PC-9 (cell line): Measurements from ENCODE around the gene RPS29.

Experiments used
- EZH2 ChIP-seq: fragments of 200-600 bp; sonication (generic); IDR thresholded peaks from 2 replicates; pipeline ENCODE4 v1.8.0; 2017; ENCODE audit warnings: antibody characterized with exemption, low read depth
- TF ChIP-seq, protein P1 (sequence below): fragments of 200-600 bp; sonication (generic); conservative IDR thresholded peaks from 2 replicates; pipeline ENCODE4 v1.6.1; 2017; ENCODE audit warnings: mixed run types, antibody characterized with exemption, mild to moderate bottlenecking, moderate library complexity

DNA sequence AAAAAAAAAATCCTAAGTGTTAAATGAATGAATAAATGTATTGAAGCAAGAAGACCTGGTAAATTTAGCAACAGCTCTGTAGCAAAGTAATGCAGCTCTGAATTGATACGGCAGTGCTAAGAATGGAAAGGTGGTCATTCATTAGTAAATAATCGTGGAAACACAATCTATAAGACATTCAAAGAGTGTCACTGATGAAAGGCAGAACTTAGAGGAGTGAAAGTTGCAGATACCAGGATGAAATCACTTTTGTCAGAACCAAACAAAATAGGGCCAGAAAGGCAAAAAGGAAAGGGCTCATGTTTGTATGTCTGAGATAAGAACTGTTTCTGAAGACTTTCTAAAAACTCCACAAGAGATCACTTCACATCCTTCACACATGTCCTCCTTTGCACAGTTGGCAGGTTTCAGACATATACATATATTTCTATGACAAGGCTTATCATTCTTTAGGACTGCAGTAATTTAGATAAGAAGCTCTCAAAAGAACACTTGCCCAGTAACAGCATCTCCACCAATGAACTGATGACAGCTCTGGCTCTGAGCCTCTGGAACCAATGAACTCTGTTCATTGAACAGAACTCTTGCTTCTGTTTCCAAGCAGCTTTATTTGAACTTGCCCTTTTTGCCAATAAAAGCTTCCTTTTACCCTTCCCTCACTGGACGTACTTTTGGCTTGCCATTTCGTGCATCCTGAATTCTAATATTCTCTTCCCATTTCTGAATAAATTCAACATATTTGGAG lies 8.3 kb upstream of the RPS29 start:
- no peak for TF ChIP-seq EZH2
- TF ChIP-seq, protein P1, sequence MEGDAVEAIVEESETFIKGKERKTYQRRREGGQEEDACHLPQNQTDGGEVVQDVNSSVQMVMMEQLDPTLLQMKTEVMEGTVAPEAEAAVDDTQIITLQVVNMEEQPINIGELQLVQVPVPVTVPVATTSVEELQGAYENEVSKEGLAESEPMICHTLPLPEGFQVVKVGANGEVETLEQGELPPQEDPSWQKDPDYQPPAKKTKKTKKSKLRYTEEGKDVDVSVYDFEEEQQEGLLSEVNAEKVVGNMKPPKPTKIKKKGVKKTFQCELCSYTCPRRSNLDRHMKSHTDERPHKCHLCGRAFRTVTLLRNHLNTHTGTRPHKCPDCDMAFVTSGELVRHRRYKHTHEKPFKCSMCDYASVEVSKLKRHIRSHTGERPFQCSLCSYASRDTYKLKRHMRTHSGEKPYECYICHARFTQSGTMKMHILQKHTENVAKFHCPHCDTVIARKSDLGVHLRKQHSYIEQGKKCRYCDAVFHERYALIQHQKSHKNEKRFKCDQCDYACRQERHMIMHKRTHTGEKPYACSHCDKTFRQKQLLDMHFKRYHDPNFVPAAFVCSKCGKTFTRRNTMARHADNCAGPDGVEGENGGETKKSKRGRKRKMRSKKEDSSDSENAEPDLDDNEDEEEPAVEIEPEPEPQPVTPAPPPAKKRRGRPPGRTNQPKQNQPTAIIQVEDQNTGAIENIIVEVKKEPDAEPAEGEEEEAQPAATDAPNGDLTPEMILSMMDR: no peak
